ENCODE measurements around the gene FSIP1.

GRCh38 chr15:39663704-39664250 lies 118.9 kb downstream of the FSIP1 start:
- no peak for TF ChIP-seq SIN3A (IDR thresholded peaks at IDR 0.05; ENCODE audit: borderline replicate concordance, insufficient read depth, low read length)
- no peak for TF ChIP-seq REST (IDR thresholded peaks at IDR 0.05; ENCODE audit: insufficient read depth in 1 of 2, low read depth in 2 of 2, low read length in 2 of 2)
- TF ChIP-seq POLR2AphosphoS5 (IDR thresholded peaks at IDR 0.05; ENCODE audit: low read depth, low read length): no peak
- no peak for TF ChIP-seq TAF1 (IDR thresholded peaks at IDR 0.05; ENCODE audit: borderline replicate concordance, insufficient read depth, low read length)
- no peak for TF ChIP-seq FOXP2 (optimal IDR thresholded peaks at IDR 0.05; ENCODE audit: borderline replicate concordance, extremely low read depth, extremely low read length, insufficient read depth)
